ENCODE data around the gene ZBTB20. TPM values are rescaled to one million over a fixed set of nuclear protein-coding genes. Genes with fewer than 3 reads are reported as not detected.

Gene ZBTB20
- total RNA-seq, 1 experiment from 2014 or later = 7.7 TPM

DNA sequence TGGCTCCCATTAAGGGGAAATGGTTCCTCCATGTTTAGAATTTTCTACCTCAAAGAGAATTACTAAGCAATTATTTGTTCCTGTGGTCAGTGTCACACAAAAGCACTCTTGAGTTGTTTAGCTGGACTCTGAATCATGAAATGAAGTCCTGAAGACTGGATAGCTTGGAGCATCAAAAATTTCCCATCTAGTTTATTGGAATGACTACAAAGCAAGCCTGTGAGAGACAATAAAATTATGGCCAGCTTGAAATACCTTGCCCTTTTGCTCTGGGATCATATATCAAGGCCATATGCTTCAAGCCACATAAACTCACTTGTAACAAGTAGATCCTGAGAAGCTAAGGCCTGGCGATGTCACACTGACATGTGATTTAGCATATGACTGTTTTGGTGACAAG is 561.0 kb downstream of the ZBTB20 start:
- Histone ChIP-seq H3K27ac (no peak overlapping the region), H3K36me3 (no peaks in the 10 kb centered on the region), H3K9me3 (replicated peaks) (no peaks in the 10 kb centered on the region), H3K4me1 (no peaks in the 10 kb centered on the region), H3K27me3 (no peaks in the 10 kb centered on the region), H3K4me3 (no peak overlapping the region)
- peak in 1 of 2 experiments; percentile 9 for DNase-seq

DNA sequence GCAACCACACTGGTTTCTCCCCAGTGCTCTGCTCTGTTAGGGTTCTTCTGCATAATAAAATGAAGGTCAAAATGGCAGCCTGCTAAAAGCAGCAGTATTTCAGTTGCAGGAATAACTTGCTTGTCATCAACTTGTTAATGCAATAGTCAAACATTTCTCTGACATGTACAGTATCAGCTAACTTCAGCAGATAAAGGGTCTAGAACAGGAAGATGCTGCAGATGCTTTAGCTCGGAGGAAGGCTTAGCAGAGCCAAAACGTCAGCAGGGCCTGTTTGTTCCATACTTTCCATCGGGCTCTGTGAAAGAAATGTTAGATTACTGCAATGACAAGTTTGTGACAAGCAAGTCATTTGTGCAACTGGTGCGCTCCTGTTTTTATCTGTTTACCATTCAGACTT is 561.4 kb downstream of the ZBTB20 start:
- H3K36me3 ChIP-seq = no peaks in the 10 kb centered on the region

DNA sequence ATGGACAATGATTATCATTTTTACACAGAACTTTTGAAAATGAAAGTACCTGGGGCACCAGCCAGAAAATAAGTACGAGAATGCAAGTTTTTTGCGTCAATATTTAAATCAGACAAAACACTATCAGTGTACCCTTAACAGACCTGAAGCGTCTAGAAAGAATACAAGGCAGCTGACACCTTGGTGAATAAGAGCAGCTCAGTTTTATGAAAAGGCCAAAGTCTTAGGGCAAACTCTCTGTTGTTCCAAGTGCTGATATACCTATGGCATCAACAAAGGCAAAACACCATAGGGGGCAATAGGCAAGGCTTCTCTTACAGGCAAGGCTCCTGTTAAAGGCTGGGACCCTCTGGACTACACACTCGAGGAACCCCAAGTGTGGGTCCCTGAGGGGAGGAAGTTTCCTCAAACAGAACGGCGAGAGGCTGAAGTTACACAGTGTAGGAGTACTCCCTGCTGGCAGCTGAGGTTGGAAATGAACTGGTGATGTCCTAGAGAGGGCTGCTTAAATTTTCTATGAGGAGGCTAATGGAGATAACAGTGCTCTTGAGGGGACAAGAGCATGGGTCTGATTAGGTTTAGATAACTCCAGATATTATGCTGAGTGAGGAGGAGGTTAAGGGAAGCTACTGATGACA is 562.2 kb downstream of the ZBTB20 start:
- H3K27me3 ChIP-seq = no peaks in the 10 kb centered on the region
- no peaks in the 10 kb centered on the region for H3K36me3 ChIP-seq
- no peak overlapping the region for H3K27ac ChIP-seq
- no peak for DNase-seq
- H3K4me3 ChIP-seq = no peak overlapping the region
- H3K4me1 ChIP-seq = no peaks in the 10 kb centered on the region
- no peaks in the 10 kb centered on the region for H3K9me3 ChIP-seq (replicated peaks)

More for the DNA sequence above, 561.4 kb downstream of the ZBTB20 start:
- Histone ChIP-seq H3K27me3 (no peaks in the 10 kb centered on the region), H3K9me3 (replicated peaks) (no peaks in the 10 kb centered on the region), H3K4me1 (no peaks in the 10 kb centered on the region), H3K27ac (no peak overlapping the region), H3K4me3 (no peak overlapping the region)
- no peak for DNase-seq

DNA sequence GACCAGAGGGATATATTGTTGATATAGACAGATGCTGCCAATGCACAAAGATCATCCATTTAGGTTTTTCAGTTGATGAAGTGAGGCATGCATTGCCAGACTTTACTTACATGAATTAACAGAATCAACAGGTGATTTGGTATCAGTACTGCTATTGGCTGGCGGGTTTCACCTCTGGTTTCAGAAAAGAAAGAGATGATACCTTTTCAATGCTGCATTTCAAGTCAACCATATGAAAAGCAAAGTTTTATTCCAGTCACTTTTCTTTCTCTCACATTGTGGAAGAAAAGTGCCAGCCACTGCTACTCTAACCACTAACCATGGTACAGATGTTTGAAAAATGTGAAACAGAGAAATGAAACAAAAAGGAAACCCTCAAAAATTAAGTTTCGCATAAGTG is 564.2 kb downstream of the ZBTB20 start:
- H3K4me3 ChIP-seq = no peak overlapping the region
- H3K27me3 ChIP-seq = no peaks in the 10 kb centered on the region
- H3K36me3 ChIP-seq = no peaks in the 10 kb centered on the region
- no peaks in the 10 kb centered on the region for H3K4me1 ChIP-seq
- no peak for DNase-seq
- H3K27ac ChIP-seq = no peak overlapping the region
- no peaks in the 10 kb centered on the region for H3K9me3 ChIP-seq (replicated peaks)

DNA sequence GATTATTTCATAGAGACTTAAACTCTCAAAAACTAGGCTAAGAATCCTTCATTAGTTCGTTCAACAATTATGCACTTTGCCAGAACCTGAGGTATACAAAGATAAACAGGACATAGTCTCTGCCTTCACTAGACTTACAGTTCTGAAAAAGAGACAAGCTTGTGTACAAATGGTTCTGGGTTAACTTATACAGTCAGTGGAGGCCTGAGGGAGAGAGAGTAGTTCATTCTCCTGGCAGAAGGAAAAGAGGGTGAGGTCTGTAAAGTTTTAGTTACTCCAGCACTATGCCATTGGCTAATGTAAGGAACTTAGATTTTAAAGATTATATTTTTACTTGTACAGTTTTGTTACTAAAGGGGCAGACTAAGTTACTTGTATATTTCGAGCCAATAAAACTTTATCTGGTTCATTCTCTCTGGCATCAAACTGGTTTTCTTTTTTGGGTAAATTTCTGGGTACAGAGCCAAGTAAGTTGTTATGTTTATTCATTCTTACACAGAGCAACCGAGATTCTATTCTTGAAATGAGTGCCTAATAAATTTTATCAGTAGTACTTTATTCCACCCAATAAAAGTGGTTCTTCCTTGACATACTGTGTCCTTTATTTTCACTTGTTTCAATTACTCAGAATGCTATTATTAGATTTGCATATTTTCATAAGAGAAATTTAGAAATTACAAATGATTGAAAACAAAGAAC is 574.6 kb downstream of the ZBTB20 start:
- no peak for DNase-seq
- Histone ChIP-seq H3K9me3 (replicated peaks) (no peaks in the 10 kb centered on the region), H3K4me1 (peaks cover 8% of the 10 kb centered on the region; the same call in 1 of the 2 replicates), H3K27ac (no peak overlapping the region), H3K36me3 (no peaks in the 10 kb centered on the region), H3K27me3 (no peaks in the 10 kb centered on the region), H3K4me3 (no peak overlapping the region)

DNA sequence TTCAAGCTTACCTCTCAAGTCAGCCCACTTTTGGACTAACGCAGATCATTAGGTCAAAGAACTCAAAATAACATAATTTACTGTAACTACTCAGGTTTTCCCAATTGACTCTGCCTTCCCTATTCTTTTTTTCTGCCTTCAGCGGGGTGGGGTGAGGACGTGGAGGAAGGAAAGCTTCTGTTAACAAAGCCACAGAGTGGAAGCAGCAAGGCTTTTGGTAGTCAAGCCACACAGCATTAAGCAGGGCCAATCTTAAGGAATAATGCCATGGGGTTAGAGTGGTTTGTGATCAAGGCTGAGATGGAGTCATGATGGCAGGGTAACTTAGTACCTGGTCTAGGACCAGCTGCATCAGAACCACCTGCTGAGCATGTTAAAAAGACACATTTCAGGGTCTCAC is 575.7 kb downstream of the ZBTB20 start:
- DNase-seq = no peak
- H3K4me3 ChIP-seq = no peak overlapping the region
- no peak overlapping the region for H3K27ac ChIP-seq
- no peaks in the 10 kb centered on the region for H3K36me3 ChIP-seq
- no peaks in the 10 kb centered on the region for H3K27me3 ChIP-seq
- H3K4me1 ChIP-seq = peaks cover 8% of the 10 kb centered on the region; the same call in 1 of the 2 replicates
- no peaks in the 10 kb centered on the region for H3K9me3 ChIP-seq (replicated peaks)

DNA sequence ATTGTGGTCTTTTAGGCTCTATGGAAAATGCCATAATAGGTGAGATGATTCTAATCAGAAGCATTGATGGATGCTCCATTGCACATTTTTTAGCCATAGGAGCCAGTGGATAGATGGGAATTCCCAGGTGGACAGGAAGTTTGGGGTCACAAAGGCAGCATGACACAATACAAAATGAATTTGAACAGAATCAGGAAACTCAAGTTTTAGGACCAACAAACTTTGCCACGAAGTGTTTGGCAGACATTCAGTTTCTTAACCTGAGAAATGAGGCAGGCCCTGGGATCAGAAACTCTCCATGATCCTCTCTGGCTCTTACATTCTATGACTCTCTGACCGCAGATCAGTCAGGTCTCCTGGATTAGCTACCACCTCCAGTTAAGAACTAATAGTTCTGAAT is 577.9 kb downstream of the ZBTB20 start:
- Histone ChIP-seq H3K4me3 (no peak overlapping the region), H3K27ac (no peak overlapping the region), H3K36me3 (no peaks in the 10 kb centered on the region), H3K4me1 (peaks cover 8% of the 10 kb centered on the region; the same call in 1 of the 2 replicates), H3K27me3 (no peaks in the 10 kb centered on the region), H3K9me3 (replicated peaks) (no peaks in the 10 kb centered on the region)
- no peak for DNase-seq

DNA sequence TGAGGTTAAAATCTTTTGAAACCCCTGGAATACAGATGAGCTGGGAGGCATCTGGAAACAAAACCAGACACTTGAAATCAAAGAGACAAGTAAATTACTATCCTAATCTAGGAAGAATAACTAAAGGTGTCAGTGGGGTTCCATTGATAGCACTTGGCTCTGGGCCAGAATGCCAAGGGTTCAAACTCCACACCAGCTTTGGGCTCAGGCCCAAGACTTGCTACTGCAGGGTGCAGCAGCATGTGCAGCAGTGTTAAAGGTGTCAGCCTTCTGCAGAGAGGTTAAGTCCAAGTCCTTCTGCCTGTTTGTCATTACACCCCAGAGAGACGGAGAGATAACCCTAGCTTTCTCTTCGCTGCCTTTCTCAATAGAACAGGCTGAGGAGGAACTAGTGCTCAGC is 579.3 kb downstream of the ZBTB20 start:
- Histone ChIP-seq H3K4me3 (no peak overlapping the region), H3K27ac (no peak overlapping the region), H3K27me3 (no peaks in the 10 kb centered on the region), H3K4me1 (peaks cover 8% of the 10 kb centered on the region; the same call in 1 of the 2 replicates), H3K36me3 (no peaks in the 10 kb centered on the region), H3K9me3 (replicated peaks) (no peaks in the 10 kb centered on the region)
- no peak for DNase-seq

DNA sequence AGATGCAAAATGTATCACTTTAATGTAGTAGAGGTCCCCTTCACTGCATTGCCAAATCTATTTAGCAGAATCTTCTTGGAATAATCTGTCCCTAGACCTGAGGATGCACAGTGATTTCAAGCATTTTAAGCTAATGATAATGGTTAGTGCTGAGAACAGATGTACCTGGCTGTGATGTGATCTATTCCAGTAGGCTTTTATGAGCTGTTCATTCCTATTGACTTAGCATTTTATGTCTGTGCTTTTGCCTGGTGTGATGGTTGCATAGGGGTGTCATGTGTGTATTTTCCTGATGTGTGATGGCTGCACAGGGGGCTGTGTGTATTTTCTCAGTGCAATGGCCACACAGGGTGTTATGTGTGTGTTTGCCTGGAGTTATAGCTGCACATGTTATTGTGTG is 580.3 kb downstream of the ZBTB20 start:
- DNase-seq = no peak
- Histone ChIP-seq H3K27me3 (no peaks in the 10 kb centered on the region), H3K4me3 (no peak overlapping the region), H3K9me3 (replicated peaks) (no peaks in the 10 kb centered on the region), H3K36me3 (no peaks in the 10 kb centered on the region), H3K4me1 (peaks cover 8% of the 10 kb centered on the region; the same call in 1 of the 2 replicates), H3K27ac (no peak overlapping the region)

DNA sequence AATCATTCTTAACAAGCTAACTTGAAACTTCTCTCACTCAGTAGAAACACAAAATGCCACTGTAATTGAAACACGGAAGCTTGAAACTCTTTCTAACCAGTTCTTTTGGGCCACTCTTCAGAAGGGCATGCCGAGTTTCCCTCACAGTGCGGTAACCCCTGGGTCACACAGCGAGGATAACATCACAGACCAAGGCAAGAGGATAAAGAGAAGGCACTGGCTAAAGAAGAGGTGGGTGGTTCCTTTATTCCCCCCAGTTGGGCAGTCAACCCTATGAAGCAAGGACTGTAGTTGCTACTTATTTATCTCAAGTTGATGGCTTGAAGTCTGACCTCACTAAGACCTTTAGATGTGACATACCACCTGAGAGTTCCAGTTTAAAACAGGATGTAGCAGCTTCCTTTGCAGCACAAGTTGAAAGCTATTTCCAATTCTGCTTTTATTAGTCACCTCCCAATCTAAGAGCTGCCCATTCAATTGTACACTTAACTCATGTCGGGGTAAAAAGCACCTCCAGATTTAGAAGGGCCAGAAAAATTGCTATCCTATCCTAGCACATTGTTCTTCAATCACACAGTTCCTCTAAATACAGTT is 580.8 kb downstream of the ZBTB20 start:
- Histone ChIP-seq H3K36me3 (no peaks in the 10 kb centered on the region), H3K9me3 (replicated peaks) (no peaks in the 10 kb centered on the region), H3K27ac (no peak overlapping the region), H3K4me1 (peaks cover 8% of the 10 kb centered on the region; the same call in 1 of the 2 replicates), H3K27me3 (no peaks in the 10 kb centered on the region), H3K4me3 (no peak overlapping the region)
- no peak for DNase-seq

DNA sequence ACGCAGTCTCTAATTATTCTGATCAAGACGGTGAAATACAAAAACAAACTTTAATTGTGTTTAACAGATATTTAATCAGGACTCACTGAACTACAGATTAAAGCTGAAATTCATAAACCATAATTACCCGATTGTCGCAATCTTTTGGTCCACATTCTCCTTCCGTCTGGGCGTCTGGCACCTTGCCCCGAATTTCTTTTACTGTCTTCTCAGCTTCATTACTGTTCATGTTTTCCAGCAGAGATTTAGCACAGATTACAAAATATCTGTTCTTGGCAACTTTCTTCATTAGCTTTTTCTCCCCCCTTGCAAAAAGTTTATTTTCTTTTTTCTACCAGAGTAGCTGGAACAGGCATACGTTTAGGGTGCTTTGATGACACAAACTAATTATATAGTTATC is 581.9 kb downstream of the ZBTB20 start:
- Histone ChIP-seq H3K9me3 (replicated peaks) (no peaks in the 10 kb centered on the region), H3K4me1 (peaks cover 8% of the 10 kb centered on the region; the same call in 1 of the 2 replicates), H3K4me3 (no peak overlapping the region), H3K36me3 (no peaks in the 10 kb centered on the region), H3K27ac (no peak overlapping the region), H3K27me3 (no peaks in the 10 kb centered on the region)
- DNase-seq = no peak

DNA sequence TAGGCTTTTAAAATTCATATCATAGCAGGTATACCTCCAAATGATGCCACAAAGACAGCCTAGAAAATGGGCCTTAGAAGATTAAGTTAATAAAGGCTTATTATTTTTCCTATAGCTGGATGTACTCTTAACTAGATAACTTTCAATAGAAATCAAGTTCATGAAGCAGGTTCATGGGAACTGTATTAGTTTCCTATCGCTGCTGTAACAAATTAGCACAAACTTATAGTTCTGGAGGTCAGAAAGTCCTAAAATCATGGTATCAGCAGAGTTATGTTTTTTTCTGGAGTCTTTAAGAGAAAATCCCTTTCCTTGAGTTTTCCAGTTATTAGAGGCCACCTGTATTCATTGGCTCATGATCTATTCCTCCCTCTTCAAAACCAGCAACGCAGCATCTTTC is 583.4 kb downstream of the ZBTB20 start:
- H3K27ac ChIP-seq = no peak overlapping the region
- DNase-seq = no peak

DNA sequence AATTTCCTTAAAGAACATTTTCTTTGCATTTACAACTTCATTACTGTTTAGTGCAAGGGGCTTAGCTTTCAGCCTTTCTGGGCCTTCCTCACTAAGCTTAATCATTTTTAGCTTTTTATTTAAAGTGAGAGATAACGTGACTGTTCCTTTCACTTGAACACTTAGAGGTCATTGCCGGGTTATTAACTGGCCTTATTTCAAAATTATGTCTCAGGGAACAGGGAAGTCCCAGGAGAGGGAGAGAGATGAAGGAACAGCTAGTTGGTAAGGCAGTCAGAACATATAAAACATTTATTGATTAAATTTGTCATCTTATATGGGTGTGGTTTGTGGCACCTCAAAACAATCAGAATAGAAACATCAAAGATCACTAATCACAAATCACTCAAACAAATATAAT is 584.5 kb downstream of the ZBTB20 start:
- Histone ChIP-seq H3K27ac (no peak overlapping the region), H3K4me1 (no peaks in the 10 kb centered on the region), H3K4me3 (no peak overlapping the region), H3K27me3 (no peaks in the 10 kb centered on the region), H3K9me3 (replicated peaks) (no peaks in the 10 kb centered on the region; the same call in 1 of the 2 replicates), H3K36me3 (no peaks in the 10 kb centered on the region)
- DNase-seq = no peak

More for the DNA sequence above, 583.4 kb downstream of the ZBTB20 start:
- Histone ChIP-seq H3K4me1 (no peaks in the 10 kb centered on the region), H3K4me3 (no peak overlapping the region), H3K36me3 (no peaks in the 10 kb centered on the region), H3K27me3 (no peaks in the 10 kb centered on the region), H3K9me3 (replicated peaks) (no peaks in the 10 kb centered on the region; the same call in 1 of the 2 replicates)

DNA sequence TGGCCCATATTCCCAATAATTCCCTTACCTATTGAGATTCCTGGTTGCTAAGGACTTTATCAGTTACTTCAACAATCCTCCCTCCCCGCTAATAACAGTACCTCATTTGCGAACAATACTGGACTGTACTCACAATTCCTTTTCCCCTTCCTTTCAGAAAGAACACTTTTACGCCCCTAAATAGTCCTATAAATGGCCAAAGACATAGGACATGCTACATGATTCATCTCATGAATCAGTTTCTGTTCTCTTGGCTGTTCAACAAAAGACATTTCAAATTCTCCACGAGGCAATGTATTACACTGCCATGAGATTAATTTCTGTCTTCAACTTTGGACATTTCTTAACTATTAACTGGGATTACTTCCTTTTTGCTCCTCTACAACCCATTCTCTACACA is 588.8 kb downstream of the ZBTB20 start:
- Histone ChIP-seq H3K27me3 (no peaks in the 10 kb centered on the region), H3K4me1 (no peaks in the 10 kb centered on the region), H3K4me3 (no peak overlapping the region), H3K36me3 (no peaks in the 10 kb centered on the region; the same call in 1 of the 2 replicates), H3K27ac (no peak overlapping the region), H3K9me3 (replicated peaks) (no peaks in the 10 kb centered on the region; the same call in 1 of the 2 replicates)
- DNase-seq = no peak

DNA sequence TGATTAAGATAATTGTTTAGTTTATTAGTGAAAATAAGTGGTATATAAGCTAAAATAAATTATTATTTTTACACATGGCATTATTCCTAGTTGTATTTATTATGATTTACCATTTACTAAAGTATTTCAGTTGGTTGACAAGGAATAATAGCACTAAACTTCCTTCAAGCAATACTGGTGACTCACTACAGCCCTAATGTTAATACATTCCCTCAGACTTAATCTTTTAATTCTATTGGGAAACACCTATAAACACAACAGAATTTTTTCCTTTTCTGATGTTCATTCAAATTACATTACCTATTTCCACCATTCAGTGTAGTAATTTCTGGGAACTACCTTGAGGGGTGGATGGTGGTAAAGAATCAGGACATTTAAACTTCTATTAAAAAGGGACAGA is 589.3 kb downstream of the ZBTB20 start:
- Histone ChIP-seq H3K27ac (no peak overlapping the region), H3K4me3 (no peak overlapping the region), H3K36me3 (no peaks in the 10 kb centered on the region; the same call in 1 of the 2 replicates), H3K4me1 (no peaks in the 10 kb centered on the region), H3K9me3 (replicated peaks) (no peaks in the 10 kb centered on the region; the same call in 1 of the 2 replicates), H3K27me3 (no peaks in the 10 kb centered on the region)
- DNase-seq = no peak
